PC-3 (cell line): Measurements from ENCODE around the gene NKIRAS2.

ENCODE experiments used
- CTCF ChIP-seq: fragments of 300-600 bp; sonication (generic); conservative IDR thresholded peaks from 2 replicates; pipeline ENCODE4 v1.5.1; 2017; ENCODE audit warnings: antibody characterized with exemption, low read depth, mild to moderate bottlenecking, low read length
- EZH2 ChIP-seq: fragments of 300-600 bp; sonication (generic); IDR thresholded peaks from one replicate; pipeline ENCODE4 v1.6.1; 2017; ENCODE audit warnings: antibody characterized with exemption, mild to moderate bottlenecking, low read length; ENCODE audit not compliant: unreplicated experiment
- EZH2phosphoT487 ChIP-seq: fragments of 300-600 bp; sonication (generic); IDR thresholded peaks from 2 replicates; pipeline ENCODE4 v1.6.1; 2018; ENCODE audit warnings: mild to moderate bottlenecking, antibody characterized with exemption, low read length, borderline replicate concordance

GRCh38 chr17:42016941-42017865, 2.7 kb upstream of the NKIRAS2 start, which contains the start of gene DNAJC7:
- TF ChIP-seq CTCF = no peak
- TF ChIP-seq EZH2 = no peak
- no peak for TF ChIP-seq EZH2phosphoT487
